ENCODE data around the gene UBTF.

- TF ChIP-seq POLR2A (IDR thresholded peaks at IDR 0.05) (no peak), CTCF (IDR thresholded peaks at IDR 0.05) (no peak)
These were observed 47.1 kb upstream of the UBTF start for GRCh38 chr17:44266402-44267164.

Measured in suprapubic skin (tissue), 3 donors.